ENCODE data around the gene LMO2. TPM values are rescaled to one million over a fixed set of nuclear protein-coding genes. Genes with fewer than 3 reads are reported as not detected.

Gene LMO2
- total and polyA plus RNA-seq, 9 donors: 6.9 to 48.2 (median 13.5) TPM

GRCh38 chr11:33861386-33861785, 30.5 kb downstream of the LMO2 start:
- intact Hi-C loops (cut with DNase I): no loop called here
- Histone ChIP-seq H3K4me3 (no peak overlapping the region), H3K27ac (no peak overlapping the region), H3K4me1 (ENCODE audit: insufficient read depth) (peaks cover 4% of the 10 kb centered on the region), H3K9me3 (no peaks in the 10 kb centered on the region), H3K36me3 (no peaks in the 10 kb centered on the region), H3K27me3 (no peaks in the 10 kb centered on the region)
- DNase-seq: no peak
- WGBS, 3 donors: 78 to 80% (median 78%) methylated on average over 6 of the region's 6 CpGs
- TF ChIP-seq POLR2A (IDR thresholded peaks at IDR 0.05) (no peak), EP300 (IDR thresholded peaks at IDR 0.05) (no peak), CTCF (IDR thresholded peaks at IDR 0.05) (no peak)

GRCh38 chr11:33860926-33861325, 30.9 kb downstream of the LMO2 start:
- DNase-seq: no peak
- WGBS, 3 donors: 80 to 84% (median 81%) methylated on average over 5 of the region's 5 CpGs
- Histone ChIP-seq H3K4me3 (no peak overlapping the region), H3K27me3 (no peaks in the 10 kb centered on the region), H3K36me3 (no peaks in the 10 kb centered on the region), H3K4me1 (ENCODE audit: insufficient read depth) (peaks cover 4% of the 10 kb centered on the region), H3K9me3 (no peaks in the 10 kb centered on the region), H3K27ac (no peak overlapping the region)
- TF ChIP-seq POLR2A (IDR thresholded peaks at IDR 0.05) (no peak), CTCF (IDR thresholded peaks at IDR 0.05) (no peak), EP300 (IDR thresholded peaks at IDR 0.05) (no peak)
- intact Hi-C loops (cut with DNase I): no loop called here

GRCh38 chr11:33859306-33859705, 32.6 kb downstream of the LMO2 start:
- DNase-seq: no peak
- Histone ChIP-seq H3K4me1 (ENCODE audit: insufficient read depth) (peaks cover 4% of the 10 kb centered on the region), H3K9me3 (no peaks in the 10 kb centered on the region), H3K4me3 (no peak overlapping the region), H3K27me3 (no peaks in the 10 kb centered on the region), H3K27ac (no peak overlapping the region), H3K36me3 (no peaks in the 10 kb centered on the region)
- 92 to 94% (median 92%) methylated on average over 16 of the region's 16 CpGs for WGBS, 3 donors
- no peak for TF ChIP-seq POLR2A (IDR thresholded peaks at IDR 0.05)
- no peak for TF ChIP-seq EP300 (IDR thresholded peaks at IDR 0.05)
- TF ChIP-seq CTCF (IDR thresholded peaks at IDR 0.05): no peak
- intact Hi-C loops (cut with DNase I): loop anchor here (2.0 to 10.0 kb wide), 5 partner anchors 105 to 505 kb away; no protein-coding TSS in a partner anchor

GRCh38 chr11:33857933-33858371, 33.9 kb downstream of the LMO2 start:
- Histone ChIP-seq H3K36me3 (no peaks in the 10 kb centered on the region), H3K4me1 (ENCODE audit: insufficient read depth) (no peaks in the 10 kb centered on the region), H3K27ac (no peak overlapping the region), H3K9me3 (no peaks in the 10 kb centered on the region), H3K27me3 (no peaks in the 10 kb centered on the region), H3K4me3 (no peak overlapping the region)
- DNase-seq: peak; percentile 29 to 77 (median 67)
- intact Hi-C loops (cut with DNase I): loop anchor here (2.0 to 10.0 kb wide), 5 partner anchors 107 to 507 kb away; no protein-coding TSS in a partner anchor
- 2 to 3% (median 3%) methylated on average over 10 of the region's 10 CpGs for WGBS, 3 donors
- TF ChIP-seq POLR2A (IDR thresholded peaks at IDR 0.05) (no peak), CTCF (IDR thresholded peaks at IDR 0.05) (peak; percentile 19 to 61 (median 47))
